ENCODE results near the gene URI1. TPM values are rescaled to one million over a fixed set of nuclear protein-coding genes. Genes with fewer than 3 reads are reported as not detected.

Gene URI1
- total and polyA plus RNA-seq, 7 experiments from 2014 or later = 17.5 to 106 (median 56.5) TPM

GRCh38 chr19:30024091-30024490 lies 82.1 kb downstream of the URI1 start:
- H3K27me3 Mint-ChIP-seq = no peaks in the 10 kb centered on the region
- ChIA-PET CTCF (no interaction called here), POLR2A (no interaction called here)
- H3K4me1 ChIP-seq (ENCODE audit: control insufficient read depth in 2 of 2, insufficient read depth in 2 of 2, low read length in 2 of 2) = no peaks in the 10 kb centered on the region
- no peaks in the 10 kb centered on the region for H3K9me3 ChIP-seq (ENCODE audit: control insufficient read depth in 2 of 3, low read length in 3 of 3)
- H3K4me1 Mint-ChIP-seq = peaks cover 3 to 26% (median 10%) of the 10 kb centered on the region in 7 donors
- peaks cover 0 to 2% (median 0%) of the 10 kb centered on the region in 11 donors for H3K9me3 Mint-ChIP-seq
- H3K27me3 ChIP-seq (ENCODE audit: control insufficient read depth in 2 of 2, insufficient read depth in 2 of 2, low read length in 2 of 2) = no peaks in the 10 kb centered on the region
- H3K36me3 ChIP-seq (ENCODE audit: control insufficient read depth in 2 of 3, insufficient read depth in 3 of 3, low read length in 3 of 3) = no peaks in the 10 kb centered on the region
- peaks cover 3 to 65% (median 27%) of the 10 kb centered on the region in 5 donors for H3K36me3 Mint-ChIP-seq
- H3K4me3 Mint-ChIP-seq = no peak overlapping the region
- intact Hi-C loops (cut with micrococcal nuclease) = no loop called here
- H3K4me3 ChIP-seq (ENCODE audit: low read length) = no peak overlapping the region
- no peak overlapping the region for H3K27ac ChIP-seq (ENCODE audit: low read depth, low read length)
- no peak for DNase-seq
- ATAC-seq = no peak
- H3K27ac Mint-ChIP-seq = no peak overlapping the region

GRCh38 chr19:30026933-30027332 lies 84.9 kb downstream of the URI1 start:
- DNase-seq = no peak
- intact Hi-C loops (cut with micrococcal nuclease) = no loop called here
- H3K36me3 Mint-ChIP-seq = peaks cover 13 to 74% (median 47%) of the 10 kb centered on the region in 5 donors
- H3K9me3 Mint-ChIP-seq = peaks cover 0 to 11% (median 2%) of the 10 kb centered on the region in 11 donors
- ChIA-PET POLR2A (no interaction called here), CTCF (no interaction called here)
- H3K4me3 ChIP-seq (ENCODE audit: low read length) = no peak overlapping the region
- H3K36me3 ChIP-seq (ENCODE audit: control insufficient read depth in 2 of 3, insufficient read depth in 3 of 3, low read length in 3 of 3) = no peaks in the 10 kb centered on the region
- H3K27me3 Mint-ChIP-seq = no peaks in the 10 kb centered on the region
- ATAC-seq = no peak
- H3K27ac Mint-ChIP-seq = no peak overlapping the region
- H3K27ac ChIP-seq (ENCODE audit: low read depth, low read length) = no peak overlapping the region
- no peaks in the 10 kb centered on the region for H3K4me1 ChIP-seq (ENCODE audit: control insufficient read depth in 2 of 2, insufficient read depth in 2 of 2, low read length in 2 of 2)
- peaks cover 5 to 28% (median 18%) of the 10 kb centered on the region in 7 donors for H3K4me1 Mint-ChIP-seq
- no peaks in the 10 kb centered on the region for H3K9me3 ChIP-seq (ENCODE audit: control insufficient read depth in 2 of 3, low read length in 3 of 3)
- no peak overlapping the region for H3K4me3 Mint-ChIP-seq
- H3K27me3 ChIP-seq (ENCODE audit: control insufficient read depth in 2 of 2, insufficient read depth in 2 of 2, low read length in 2 of 2) = no peaks in the 10 kb centered on the region

GRCh38 chr19:30028118-30028991 lies 86.3 kb downstream of the URI1 start:
- peaks cover 0 to 17% (median 7%) of the 10 kb centered on the region in 11 donors for H3K9me3 Mint-ChIP-seq
- H3K36me3 Mint-ChIP-seq = peaks cover 19 to 77% (median 58%) of the 10 kb centered on the region in 5 donors
- no peaks in the 10 kb centered on the region for H3K4me1 ChIP-seq (ENCODE audit: control insufficient read depth in 2 of 2, insufficient read depth in 2 of 2, low read length in 2 of 2)
- CTCF ChIA-PET = interaction anchor here (0.6 kb wide), 1 partner anchor 61 kb away, joined by 3 read pairs; no protein-coding TSS in a partner anchor
- H3K9me3 ChIP-seq (ENCODE audit: control insufficient read depth in 2 of 3, low read length in 3 of 3) = no peaks in the 10 kb centered on the region
- H3K4me1 Mint-ChIP-seq = peaks cover 3 to 28% (median 18%) of the 10 kb centered on the region in 7 donors
- ATAC-seq (no peak), DNase-seq (no peak)
- no peak overlapping the region for H3K27ac Mint-ChIP-seq
- H3K27me3 Mint-ChIP-seq = no peaks in the 10 kb centered on the region
- no peak overlapping the region for H3K4me3 Mint-ChIP-seq
- H3K4me3 ChIP-seq (ENCODE audit: low read length) = no peak overlapping the region
- POLR2A ChIA-PET = no interaction called here
- intact Hi-C loops (cut with micrococcal nuclease) = no loop called here
- H3K27me3 ChIP-seq (ENCODE audit: control insufficient read depth in 2 of 2, insufficient read depth in 2 of 2, low read length in 2 of 2) = no peaks in the 10 kb centered on the region
- H3K27ac ChIP-seq (ENCODE audit: low read depth, low read length) = no peak overlapping the region
- H3K36me3 ChIP-seq (ENCODE audit: control insufficient read depth in 2 of 3, insufficient read depth in 3 of 3, low read length in 3 of 3) = no peaks in the 10 kb centered on the region

GRCh38 chr19:30028992-30029343 lies 86.9 kb downstream of the URI1 start:
- Mint-ChIP-seq H3K4me3 (no peak overlapping the region), H3K27ac (no peak overlapping the region), H3K36me3 (peaks cover 22 to 78% (median 61%) of the 10 kb centered on the region in 5 donors), H3K4me1 (peaks cover 1 to 28% (median 13%) of the 10 kb centered on the region in 7 donors), H3K9me3 (peaks cover 0 to 22% (median 8%) of the 10 kb centered on the region in 11 donors), H3K27me3 (no peaks in the 10 kb centered on the region)
- ChIA-PET CTCF (interaction anchor here (0.6 kb wide), 1 partner anchor 62 kb away, joined by 3 read pairs; no protein-coding TSS in a partner anchor), POLR2A (no interaction called here)
- Histone ChIP-seq H3K36me3 (ENCODE audit: control insufficient read depth in 2 of 3, insufficient read depth in 3 of 3, low read length in 3 of 3) (peaks cover 0 to 2% (median 0%) of the 10 kb centered on the region in 3 experiments), H3K9me3 (ENCODE audit: control insufficient read depth in 2 of 3, low read length in 3 of 3) (peaks cover 0 to under 1% (median 0%) of the 10 kb centered on the region in 3 experiments), H3K4me3 (ENCODE audit: low read length) (no peak overlapping the region), H3K27me3 (ENCODE audit: control insufficient read depth in 2 of 2, insufficient read depth in 2 of 2, low read length in 2 of 2) (no peaks in the 10 kb centered on the region), H3K27ac (ENCODE audit: low read depth, low read length) (no peak overlapping the region), H3K4me1 (ENCODE audit: control insufficient read depth in 2 of 2, insufficient read depth in 2 of 2, low read length in 2 of 2) (no peaks in the 10 kb centered on the region)
- ATAC-seq = no peak
- DNase-seq = no peak
- intact Hi-C loops (cut with micrococcal nuclease) = no loop called here

- Mint-ChIP-seq H3K27ac (peak overlapping the region in 2 of 9 donors; percentile 13 to 45), H3K9me3 (peaks cover 7 to 31% (median 17%) of the 10 kb centered on the region in 11 donors), H3K36me3 (peaks cover 32 to 87% (median 70%) of the 10 kb centered on the region in 5 donors), H3K4me3 (peak overlapping the region in 1 of 10 donors; percentile 18), H3K27me3 (no peaks in the 10 kb centered on the region), H3K4me1 (peaks cover 1 to 28% (median 13%) of the 10 kb centered on the region in 7 donors)
- POLR2A ChIA-PET = no interaction called here
- Histone ChIP-seq H3K4me1 (ENCODE audit: control insufficient read depth in 2 of 2, insufficient read depth in 2 of 2, low read length in 2 of 2) (no peaks in the 10 kb centered on the region), H3K36me3 (ENCODE audit: control insufficient read depth in 2 of 3, insufficient read depth in 3 of 3, low read length in 3 of 3) (peaks cover 0 to 11% (median 0%) of the 10 kb centered on the region in 3 experiments), H3K27ac (ENCODE audit: low read depth, low read length) (no peak overlapping the region), H3K9me3 (ENCODE audit: control insufficient read depth in 2 of 3, low read length in 3 of 3) (peaks cover 0 to 8% (median 0%) of the 10 kb centered on the region in 3 experiments), H3K27me3 (ENCODE audit: control insufficient read depth in 2 of 2, insufficient read depth in 2 of 2, low read length in 2 of 2) (no peaks in the 10 kb centered on the region), H3K4me3 (ENCODE audit: low read length) (no peak overlapping the region)
- DNase-seq (no peak), ATAC-seq (no peak)
- intact Hi-C loops (cut with micrococcal nuclease) = no loop called here
- CTCF ChIA-PET = no interaction called here
These were observed 87.9 kb downstream of the URI1 start for GRCh38 chr19:30029721-30030510.

- peaks cover 12 to 73% (median 26%) of the 10 kb centered on the region in 11 donors for H3K9me3 Mint-ChIP-seq
- intact Hi-C loops (cut with micrococcal nuclease) = no loop called here
- ATAC-seq (no peak), DNase-seq (no peak)
- no peaks in the 10 kb centered on the region for H3K4me1 ChIP-seq (ENCODE audit: control insufficient read depth in 2 of 2, insufficient read depth in 2 of 2, low read length in 2 of 2)
- peaks cover 0 to 17% (median 6%) of the 10 kb centered on the region in 7 donors for H3K4me1 Mint-ChIP-seq
- H3K27me3 Mint-ChIP-seq = no peaks in the 10 kb centered on the region
- H3K36me3 ChIP-seq (ENCODE audit: control insufficient read depth in 2 of 3, insufficient read depth in 3 of 3, low read length in 3 of 3) = peaks cover 0 to 35% (median 0%) of the 10 kb centered on the region in 3 experiments
- H3K27me3 ChIP-seq (ENCODE audit: control insufficient read depth in 2 of 2, insufficient read depth in 2 of 2, low read length in 2 of 2) = no peaks in the 10 kb centered on the region
- ChIA-PET POLR2A (no interaction called here), CTCF (no interaction called here)
- no peak overlapping the region for H3K27ac Mint-ChIP-seq
- H3K9me3 ChIP-seq (ENCODE audit: control insufficient read depth in 2 of 3, low read length in 3 of 3) = peaks cover 0 to 8% (median 0%) of the 10 kb centered on the region in 3 experiments
- no peak overlapping the region for H3K4me3 ChIP-seq (ENCODE audit: low read length)
- no peak overlapping the region for H3K27ac ChIP-seq (ENCODE audit: low read depth, low read length)
- H3K4me3 Mint-ChIP-seq = no peak overlapping the region
- H3K36me3 Mint-ChIP-seq = peaks cover 58 to 97% (median 94%) of the 10 kb centered on the region in 5 donors
These were observed 92.3 kb downstream of the URI1 start for GRCh38 chr19:30034321-30034720.
